Measurements from ENCODE around the gene GTF3C6. TPM values are rescaled to one million over a fixed set of nuclear protein-coding genes. Genes with fewer than 3 reads are reported as not detected.

Gene GTF3C6
- total and polyA plus RNA-seq, 2 experiments from 2014 or later: 63.1 to 106 TPM

Other genes with a start within 250 kb of the GTF3C6 start
- 14.3 and 18.6 TPM in 2 replicates for gene CDK19, start 143.2 kb upstream of the GTF3C6 start, total RNA-seq
- gene CDK19, start 143.2 kb upstream of the GTF3C6 start, polyA plus RNA-seq: 3.0 and 7.3 TPM in 2 replicates
- 106 and 108 TPM in 2 replicates for gene AMD1, start 83.9 kb upstream of the GTF3C6 start, total RNA-seq
- 38.5 and 42.7 TPM in 2 replicates for gene AMD1, start 83.9 kb upstream of the GTF3C6 start, polyA plus RNA-seq
- gene RPF2, start 23.3 kb downstream of the GTF3C6 start, total RNA-seq: 30.1 and 34.7 TPM in 2 replicates
- 20.3 and 23.7 TPM in 2 replicates for gene RPF2, start 23.3 kb downstream of the GTF3C6 start, polyA plus RNA-seq
- 34.1 and 42.2 TPM in 2 replicates for gene SLC16A10, start 128.8 kb downstream of the GTF3C6 start, total RNA-seq
- 17.4 and 19.9 TPM in 2 replicates for gene SLC16A10, start 128.8 kb downstream of the GTF3C6 start, polyA plus RNA-seq